Endodermal cell (in vitro differentiated cells): Measurements from ENCODE around the gene HMCN2. TPM values are rescaled to one million over a fixed set of nuclear protein-coding genes. Genes with fewer than 3 reads are reported as not detected.

ENCODE experiments used
- DNase-seq: peaks from one replicate; pipeline ENCODE4 v3.0.0-alpha.2; 2017
- H3K27ac ChIP-seq: 2 replicates; pipeline ENCODE4 v1.5.1; 2013; ENCODE audit warnings: mild to moderate bottlenecking, low read depth, low read length, moderate library complexity
- H3K27me3 ChIP-seq: 2 replicates; pipeline ENCODE4 v1.6.1; 2013; ENCODE audit warnings: mild to moderate bottlenecking, low read length, moderate library complexity; ENCODE audit not compliant: insufficient read depth, control insufficient read depth, poor library complexity, severe bottlenecking
- H3K36me3 ChIP-seq: 2 replicates; pipeline ENCODE4 v1.7.0; 2013; ENCODE audit warnings: mild to moderate bottlenecking, low read length, moderate library complexity; ENCODE audit not compliant: control insufficient read depth, insufficient read depth
- H3K4me1 ChIP-seq: one replicate; pipeline ENCODE4 v1.7.0; 2013; ENCODE audit warnings: low read length; ENCODE audit not compliant: control insufficient read depth, insufficient read depth
- H3K4me3 ChIP-seq: 2 replicates; pipeline ENCODE4 v1.5.1; 2013; ENCODE audit warnings: mild to moderate bottlenecking, low read length, moderate library complexity
- H3K9ac ChIP-seq: 2 replicates; pipeline ENCODE4 v1.6.1; 2013; ENCODE audit warnings: mild to moderate bottlenecking, low read length, moderate library complexity; ENCODE audit not compliant: poor library complexity, severe bottlenecking; ENCODE audit errors: extremely low read depth
- H3K9me3 ChIP-seq: 2 replicates; pipeline ENCODE4 v1.6.1; 2013; ENCODE audit warnings: mild to moderate bottlenecking, low read length, moderate library complexity; ENCODE audit not compliant: control insufficient read depth
- H3K27ac Mint-ChIP-seq: 2 replicates; pipeline ENCODE4 v1.8.0; 2020; ENCODE audit warnings: mixed read lengths
- H3K27me3 Mint-ChIP-seq: 2 replicates; pipeline ENCODE4 v1.8.0; 2021; ENCODE audit warnings: mild to moderate bottlenecking, mixed read lengths; ENCODE audit not compliant: insufficient read depth
- H3K36me3 Mint-ChIP-seq: 2 replicates; pipeline ENCODE4 v1.8.0; 2020; ENCODE audit warnings: low read depth, mixed read lengths
- H3K4me1 Mint-ChIP-seq: 2 replicates; pipeline ENCODE4 v1.8.0; 2020; ENCODE audit warnings: mixed read lengths
- H3K4me3 Mint-ChIP-seq: 2 replicates; pipeline ENCODE4 v1.8.0; 2020; ENCODE audit warnings: mild to moderate bottlenecking, moderate library complexity, mixed read lengths
- H3K9me3 Mint-ChIP-seq: 2 replicates; pipeline ENCODE4 v1.8.0; 2020; ENCODE audit warnings: mild to moderate bottlenecking, mixed read lengths
- CTCF ChIP-seq: fragments of 200-600 bp; sonication (generic); conservative IDR thresholded peaks from 2 replicates; pipeline ENCODE4 v1.5.0; 2021; ENCODE audit warnings: antibody characterized with exemption, mild to moderate bottlenecking
- WGBS, 2 experiments: methylation state at CpG; one replicate each; pipeline versions ENCODE4 v1.1.5 to v1.1.7; 2013; ENCODE audit warnings: missing lambda C conversion rate in 2 of 2, mixed read lengths in 1 of 2; ENCODE audit not compliant: insufficient coverage in 1 of 2, insufficient read length in 1 of 2; 5-methylcytosine and 5-hydroxymethylcytosine counted together
- total RNA-seq, 2 donors: library from RNA; stranded (reverse); fragmentation: NEBNext Ultra II Directional in 1 of 2; extraction: Animal tissue kit (Norgen Biotek cat#: 25700) in 1 of 2; gene quantifications; 2 replicates in 1 of 2; 3 replicates in 1 of 2; pipeline ENCODE4 v1.2.1, GENCODE V29; 2021

Gene HMCN2
- total RNA-seq, 2 donors from 2014 or later = 3.3 to 3.9 TPM

GRCh38 chr9:130387398-130387797 is 121.8 kb downstream of the HMCN2 start:
- no peak overlapping the region for H3K4me3 Mint-ChIP-seq
- Histone ChIP-seq H3K9ac (no peak overlapping the region), H3K4me3 (no peak overlapping the region), H3K36me3 (no peaks in the 10 kb centered on the region), H3K9me3 (no peaks in the 10 kb centered on the region), H3K4me1 (no peaks in the 10 kb centered on the region), H3K27ac (no peak overlapping the region), H3K27me3 (no peaks in the 10 kb centered on the region)
- no peaks in the 10 kb centered on the region for H3K9me3 Mint-ChIP-seq
- WGBS, 2 experiments = 88 to 91% methylated on average over 7 to 8 of the region's 8 CpGs
- no peaks in the 10 kb centered on the region for H3K27me3 Mint-ChIP-seq
- DNase-seq = no peak
- no peak overlapping the region for H3K27ac Mint-ChIP-seq
- no peaks in the 10 kb centered on the region for H3K36me3 Mint-ChIP-seq
- no peak for TF ChIP-seq CTCF
- no peaks in the 10 kb centered on the region for H3K4me1 Mint-ChIP-seq

GRCh38 chr9:130387905-130388304 is 122.3 kb downstream of the HMCN2 start:
- no peak overlapping the region for H3K4me3 Mint-ChIP-seq
- Histone ChIP-seq H3K9me3 (no peaks in the 10 kb centered on the region), H3K27me3 (no peaks in the 10 kb centered on the region), H3K4me3 (no peak overlapping the region), H3K36me3 (no peaks in the 10 kb centered on the region), H3K27ac (no peak overlapping the region), H3K4me1 (no peaks in the 10 kb centered on the region), H3K9ac (no peak overlapping the region)
- no peaks in the 10 kb centered on the region for H3K9me3 Mint-ChIP-seq
- TF ChIP-seq CTCF = no peak
- WGBS, 2 experiments = 87 to 91% methylated on average over 4 of the region's 4 CpGs
- no peaks in the 10 kb centered on the region for H3K4me1 Mint-ChIP-seq
- no peaks in the 10 kb centered on the region for H3K27me3 Mint-ChIP-seq
- no peaks in the 10 kb centered on the region for H3K36me3 Mint-ChIP-seq
- H3K27ac Mint-ChIP-seq = no peak overlapping the region
- DNase-seq = no peak

- H3K27me3 Mint-ChIP-seq = no peaks in the 10 kb centered on the region
- no peak for TF ChIP-seq CTCF
- H3K27ac ChIP-seq = no peak overlapping the region
- no peak overlapping the region for H3K9ac ChIP-seq
- H3K4me1 Mint-ChIP-seq = no peaks in the 10 kb centered on the region
- H3K27me3 ChIP-seq = no peaks in the 10 kb centered on the region
- no peaks in the 10 kb centered on the region for H3K9me3 Mint-ChIP-seq
- H3K4me3 Mint-ChIP-seq = no peak overlapping the region
- no peaks in the 10 kb centered on the region for H3K36me3 Mint-ChIP-seq
- no peak overlapping the region for H3K4me3 ChIP-seq
- no peaks in the 10 kb centered on the region for H3K36me3 ChIP-seq
- H3K9me3 ChIP-seq = no peaks in the 10 kb centered on the region
- DNase-seq = peak; percentile 69
- WGBS, 2 experiments = 54 to 75% methylated on average over 5 to 7 of the region's 7 CpGs
- H3K4me1 ChIP-seq = no peaks in the 10 kb centered on the region
- H3K27ac Mint-ChIP-seq = peak overlapping the region; percentile 75
Observed at GRCh38 chr9:130390390-130390789, 124.8 kb downstream of the HMCN2 start.
